Esophagus muscularis mucosa (tissue), 4 donors: Measurements from ENCODE around the gene NR3C2. TPM values are rescaled to one million over a fixed set of nuclear protein-coding genes. Genes with fewer than 3 reads are reported as not detected.

Experiments
- DNase-seq: peaks from one replicate; pipeline ENCODE4 v3.0.0-alpha.2; 2017; ENCODE audit errors: extremely low spot score
- H3K27ac ChIP-seq, 4 donors: fragments of 200-600 bp; sonication (generic); replicated peaks in 1 of 4; 1 replicate in 3 of 4; 2 replicates in 1 of 4; pipeline ENCODE4 v1.5.1; 2016 to 2019; ENCODE audit warnings: mild to moderate bottlenecking in 1 of 4
- H3K27me3 ChIP-seq, 4 donors: fragments of 200-600 bp; sonication (generic); one replicate each; pipeline versions ENCODE4 v1.5.1 to v1.6.0; 2016 to 2019
- H3K36me3 ChIP-seq, 4 donors: fragments of 200-600 bp; sonication (generic); one replicate each; pipeline ENCODE4 v1.5.1; 2016 to 2019
- H3K4me1 ChIP-seq, 4 donors: fragments of 200-600 bp; sonication (generic); one replicate each; pipeline ENCODE4 v1.5.1; 2016 to 2019
- H3K4me3 ChIP-seq, 4 donors: fragments of 200-600 bp; sonication (generic); 1 replicate in 2 of 4; 2 replicates in 2 of 4; pipeline ENCODE4 v1.5.1; 2016 to 2019; ENCODE audit warnings: mild to moderate bottlenecking in 4 of 4, moderate library complexity in 1 of 4
- H3K9me3 ChIP-seq, 4 donors: fragments of 200-600 bp; sonication (generic); 1 replicate in 3 of 4; 2 replicates in 1 of 4; pipeline ENCODE4 v1.5.1; 2016 to 2019
- EP300 ChIP-seq: sonication (generic); formaldehyde crosslinking; IDR thresholded peaks from one replicate; pipeline ENCODE4 v1.6.1; 2017; ENCODE audit warnings: antibody characterized with exemption
- POLR2A ChIP-seq: fragments of 450-650 bp; IDR thresholded peaks from one replicate; pipeline ENCODE4 v1.6.1; 2017; ENCODE audit warnings: antibody characterized with exemption, moderate library complexity, mild to moderate bottlenecking, low read depth
- POLR2AphosphoS5 ChIP-seq, 2 donors: sonication (generic); formaldehyde crosslinking; IDR thresholded peaks; one replicate each; pipeline ENCODE4 v1.6.1; 2017; ENCODE audit warnings: antibody characterized with exemption in 2 of 2
- WGBS: methylation state at CpG from one replicate; pipeline ENCODE4 v1.1.5; 2018; 5-methylcytosine and 5-hydroxymethylcytosine counted together
- intact Hi-C: fragments of 100-400 bp; cut with DNase I; formaldehyde crosslinking; loops from one replicate; pipeline ENCODE4 v1.15.1; 2023
- total RNA-seq, 4 donors: library from RNA; depleted of rRNA; stranded (reverse); fragments of >200 nt; gene quantifications; one replicate each; pipeline versions ENCODE4 v1.1.0 to v1.2.1, GENCODE V29; 2016
- TF ChIP-seq, protein P1 (sequence below), 3 experiments: fragments of 200-600 bp in 2 of 3; fragments of 450-650 bp in 1 of 3; sonication (generic) in 2 of 3; IDR thresholded peaks; one replicate each; pipeline ENCODE4 v1.5.1; 2017 to 2019; ENCODE audit warnings: antibody characterized with exemption in 3 of 3, mild to moderate bottlenecking in 2 of 3, moderate library complexity in 1 of 3

NR3C2 gene
- total RNA-seq, 4 donors from 2014 or later, result 10.0 to 14.6 (median 12.1) TPM

DNA sequence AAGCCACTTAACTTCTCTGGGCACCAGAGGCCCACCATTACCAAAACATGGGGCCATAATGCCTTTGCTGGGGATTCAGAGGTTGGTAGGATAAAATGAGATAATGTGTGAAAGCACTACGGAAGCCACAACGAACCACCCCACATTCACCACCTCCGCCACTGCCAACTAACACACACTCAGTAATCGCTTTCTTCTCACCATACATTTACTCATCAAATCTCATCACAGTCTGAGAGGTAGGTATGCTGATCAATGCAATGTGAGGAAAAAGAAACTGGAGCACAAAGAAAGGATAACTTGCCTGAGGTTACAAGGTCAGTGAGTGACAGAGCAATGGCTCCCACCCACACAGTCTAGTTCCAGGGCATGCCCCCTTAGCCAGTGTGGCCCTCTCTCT, 257.3 kb downstream of the NR3C2 start:
- Histone ChIP-seq H3K9me3 (no peaks in the 10 kb centered on the region), H3K36me3 (no peaks in the 10 kb centered on the region), H3K27me3 (no peaks in the 10 kb centered on the region), H3K27ac (no peak overlapping the region), H3K4me1 (no peaks in the 10 kb centered on the region), H3K4me3 (no peak overlapping the region)
- intact Hi-C loops, result no loop called here
- 100% methylated on average over 4 of the region's 4 CpGs for WGBS
- no peak for DNase-seq
- no peak for TF ChIP-seq EP300
- TF ChIP-seq POLR2AphosphoS5 (IDR thresholded peaks at IDR 0.05), result no peak
- TF ChIP-seq, protein P1, sequence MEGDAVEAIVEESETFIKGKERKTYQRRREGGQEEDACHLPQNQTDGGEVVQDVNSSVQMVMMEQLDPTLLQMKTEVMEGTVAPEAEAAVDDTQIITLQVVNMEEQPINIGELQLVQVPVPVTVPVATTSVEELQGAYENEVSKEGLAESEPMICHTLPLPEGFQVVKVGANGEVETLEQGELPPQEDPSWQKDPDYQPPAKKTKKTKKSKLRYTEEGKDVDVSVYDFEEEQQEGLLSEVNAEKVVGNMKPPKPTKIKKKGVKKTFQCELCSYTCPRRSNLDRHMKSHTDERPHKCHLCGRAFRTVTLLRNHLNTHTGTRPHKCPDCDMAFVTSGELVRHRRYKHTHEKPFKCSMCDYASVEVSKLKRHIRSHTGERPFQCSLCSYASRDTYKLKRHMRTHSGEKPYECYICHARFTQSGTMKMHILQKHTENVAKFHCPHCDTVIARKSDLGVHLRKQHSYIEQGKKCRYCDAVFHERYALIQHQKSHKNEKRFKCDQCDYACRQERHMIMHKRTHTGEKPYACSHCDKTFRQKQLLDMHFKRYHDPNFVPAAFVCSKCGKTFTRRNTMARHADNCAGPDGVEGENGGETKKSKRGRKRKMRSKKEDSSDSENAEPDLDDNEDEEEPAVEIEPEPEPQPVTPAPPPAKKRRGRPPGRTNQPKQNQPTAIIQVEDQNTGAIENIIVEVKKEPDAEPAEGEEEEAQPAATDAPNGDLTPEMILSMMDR (IDR thresholded peaks at IDR 0.05), result no peak
- TF ChIP-seq POLR2A, result no peak

DNA sequence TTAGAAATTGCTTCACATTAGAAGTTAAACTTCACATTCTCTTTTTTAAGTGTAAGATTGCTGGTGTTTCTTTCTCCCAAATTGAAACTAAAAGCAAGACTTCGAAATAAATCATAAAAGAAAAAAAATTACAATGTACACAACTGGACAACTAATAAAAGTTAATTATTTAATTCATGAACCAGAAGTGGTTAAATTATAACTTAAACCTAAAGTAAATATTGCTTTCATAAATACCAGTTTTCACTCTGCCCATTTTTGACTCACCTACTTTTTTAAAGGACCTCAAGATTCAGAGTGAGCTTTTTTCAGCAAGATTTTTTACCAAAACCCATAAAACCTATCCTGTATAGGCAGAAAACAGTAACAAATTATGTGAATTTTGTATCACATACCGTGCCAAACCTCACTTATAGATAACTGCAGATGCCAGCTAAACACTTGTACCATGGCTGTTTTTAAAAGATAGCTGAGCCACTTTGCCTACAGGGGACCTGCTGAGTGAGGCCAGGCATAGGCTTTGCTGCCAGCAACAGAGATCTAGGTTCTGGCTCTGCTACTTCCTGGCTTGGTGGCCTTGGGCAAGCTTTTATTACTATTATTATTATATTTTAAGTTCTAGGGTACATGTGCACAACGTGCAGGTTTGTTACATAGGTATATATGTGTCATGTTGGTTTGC, 259.8 kb downstream of the NR3C2 start:
- Histone ChIP-seq H3K36me3 (no peaks in the 10 kb centered on the region), H3K27me3 (no peaks in the 10 kb centered on the region), H3K4me3 (no peak overlapping the region), H3K4me1 (no peaks in the 10 kb centered on the region), H3K27ac (no peak overlapping the region), H3K9me3 (no peaks in the 10 kb centered on the region)
- 90% methylated on average over 3 of the region's 3 CpGs for WGBS
- intact Hi-C loops, result no loop called here
- no peak for DNase-seq
- TF ChIP-seq EP300 (no peak), POLR2A (no peak), POLR2AphosphoS5 (IDR thresholded peaks at IDR 0.05) (no peak)
- TF ChIP-seq, protein P1 (IDR thresholded peaks at IDR 0.05), result no peak

DNA sequence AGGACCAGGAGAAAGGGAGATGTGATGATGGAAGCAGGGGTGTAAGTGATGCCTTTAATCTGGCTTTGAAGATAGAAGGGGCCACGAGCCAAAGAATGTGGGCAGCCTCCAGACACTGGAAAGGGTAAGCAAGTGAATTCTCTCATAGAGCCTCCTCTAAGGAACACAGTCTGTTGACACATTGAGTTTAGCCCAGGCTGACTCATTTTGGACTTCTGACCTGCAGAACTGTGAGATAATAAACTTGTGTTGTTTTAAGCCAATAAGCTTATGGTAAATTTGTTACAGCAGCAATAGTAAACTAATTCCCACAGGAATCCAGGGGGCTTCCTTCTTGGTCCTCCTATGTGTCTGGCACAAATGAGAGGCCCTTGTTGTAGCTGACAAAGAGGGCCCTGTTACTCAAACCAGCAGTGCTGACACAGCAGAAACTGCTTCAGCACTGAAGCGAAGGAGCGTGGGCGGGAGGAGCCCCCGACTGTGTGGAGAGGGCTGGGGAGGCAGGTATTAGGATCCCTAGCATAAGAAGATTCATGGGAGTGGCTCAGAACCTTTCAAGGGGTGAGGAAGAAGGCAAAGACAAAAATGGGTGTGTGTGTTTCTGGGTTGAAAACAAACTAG, 268.7 kb downstream of the NR3C2 start:
- TF ChIP-seq POLR2AphosphoS5 (IDR thresholded peaks at IDR 0.05) (no peak), POLR2A (no peak), EP300 (no peak)
- TF ChIP-seq, protein P1 (IDR thresholded peaks at IDR 0.05), result no peak
- WGBS, result 87% methylated on average over 5 of the region's 5 CpGs
- intact Hi-C loops, result no loop called here

DNA sequence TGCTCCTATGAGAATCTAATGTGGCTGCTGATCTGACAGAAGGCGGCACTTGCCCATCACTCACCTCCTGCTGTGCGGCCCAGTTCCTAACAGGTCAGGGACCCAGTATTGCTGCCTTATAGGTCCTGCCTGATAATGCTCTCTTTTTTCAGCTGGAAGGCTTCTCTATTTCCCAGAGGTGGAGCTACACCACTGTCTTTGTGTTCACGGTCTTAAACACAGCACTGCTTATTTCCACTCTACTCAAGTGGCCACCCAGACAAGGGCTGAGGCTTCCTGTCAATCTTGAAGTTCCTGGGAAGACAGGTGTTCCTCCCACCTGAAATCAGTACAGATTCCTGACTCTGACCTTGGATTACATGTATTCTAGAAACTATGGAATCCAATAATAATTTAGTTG, 270.6 kb downstream of the NR3C2 start:
- H3K36me3 ChIP-seq, result no peaks in the 10 kb centered on the region
- 93% methylated on average over 3 of the region's 3 CpGs for WGBS

More for the DNA sequence above, 268.7 kb downstream of the NR3C2 start:
- Histone ChIP-seq H3K4me3 (no peak overlapping the region), H3K9me3 (no peaks in the 10 kb centered on the region), H3K27ac (no peak overlapping the region), H3K27me3 (no peaks in the 10 kb centered on the region), H3K36me3 (no peaks in the 10 kb centered on the region), H3K4me1 (no peaks in the 10 kb centered on the region)
- no peak for DNase-seq

More for the DNA sequence above, 270.6 kb downstream of the NR3C2 start:
- DNase-seq, result no peak
- no peaks in the 10 kb centered on the region for H3K27me3 ChIP-seq
- peaks cover 0 to 6% (median 2%) of the 10 kb centered on the region in 4 donors for H3K4me1 ChIP-seq
- no peak overlapping the region for H3K4me3 ChIP-seq
- no peak overlapping the region for H3K27ac ChIP-seq
- TF ChIP-seq, protein P1 (IDR thresholded peaks at IDR 0.05), result no peak
- intact Hi-C loops, result no loop called here
- H3K9me3 ChIP-seq, result no peaks in the 10 kb centered on the region
